ENCODE results near the gene CCNJL.

Gene CCNJL

GRCh38 chr5:160357861-160358411 lies 45.6 kb upstream of the CCNJL start:
- CTCF ChIA-PET = interaction anchor here (0.6 to 1.6 kb wide), 3 partner anchors 33 to 188 kb away, joined by 3 to 5 read pairs (median 3); no protein-coding TSS in a partner anchor
- POLR2A ChIA-PET (ENCODE audit: low non-redundant PET) = no interaction called here
- DNase-seq (ENCODE audit: low spot score) = no peak
- no peak for TF ChIP-seq CTCF (conservative IDR thresholded peaks at IDR 0.05; ENCODE audit: low read depth)
- no peak overlapping the region for H3K27ac ChIP-seq

GRCh38 chr5:160357394-160357793 lies 45.0 kb upstream of the CCNJL start:
- ChIA-PET CTCF (interaction anchor here (0.6 to 1.6 kb wide), 2 partner anchors 34 to 188 kb away, joined by 3 read pairs; no protein-coding TSS in a partner anchor), POLR2A (ENCODE audit: low non-redundant PET) (no interaction called here)
- H3K27ac ChIP-seq = no peak overlapping the region
- TF ChIP-seq CTCF (conservative IDR thresholded peaks at IDR 0.05; ENCODE audit: low read depth) = no peak
- DNase-seq (ENCODE audit: low spot score) = no peak

DNA sequence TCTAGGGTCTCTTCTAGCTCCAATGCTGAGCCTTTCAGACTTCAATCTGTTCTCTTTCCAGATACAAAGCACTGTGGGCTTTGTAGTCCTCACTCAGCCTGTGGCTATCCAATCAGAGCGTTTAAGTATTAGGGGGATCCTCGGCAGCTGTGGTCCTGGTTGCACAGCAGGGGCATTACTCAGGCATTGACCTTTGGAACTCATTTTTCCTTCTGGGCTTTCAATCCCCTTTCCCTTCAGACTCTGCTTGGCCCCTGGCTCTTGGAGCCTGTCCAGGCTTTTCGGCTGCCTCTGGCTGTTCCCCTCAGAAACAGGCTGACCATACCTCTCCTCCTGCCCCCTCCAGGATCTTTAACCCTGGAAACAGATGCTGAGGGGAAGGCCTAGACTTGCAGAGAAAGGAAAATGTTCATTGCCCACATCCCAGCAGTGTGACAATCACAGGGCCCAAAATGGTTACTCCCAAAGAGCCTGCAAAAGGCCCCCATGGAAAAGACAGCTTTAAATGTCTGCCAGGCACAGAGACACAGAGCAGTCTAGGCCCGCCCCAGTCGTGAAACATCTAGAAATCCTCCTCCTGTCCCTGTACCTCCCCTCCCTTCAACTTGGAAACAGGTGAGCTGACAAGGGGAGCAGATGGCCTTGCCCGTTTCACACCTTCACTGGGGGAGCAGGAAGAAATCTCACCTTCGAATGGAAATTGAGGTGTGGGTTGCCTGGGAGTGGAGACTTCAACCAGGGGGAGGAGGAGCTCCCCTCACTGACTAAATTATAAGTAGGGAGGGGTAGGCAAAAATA lies 44.4 kb upstream of the CCNJL start:
- H3K27ac ChIP-seq = no peak overlapping the region
- ChIA-PET CTCF (interaction anchor here (0.6 to 1.6 kb wide), 2 partner anchors 34 to 187 kb away, joined by 3 read pairs; no protein-coding TSS in a partner anchor), POLR2A (ENCODE audit: low non-redundant PET) (no interaction called here)
- TF ChIP-seq CTCF (conservative IDR thresholded peaks at IDR 0.05; ENCODE audit: low read depth) = no peak
- no peak for DNase-seq (ENCODE audit: low spot score)

- H3K27ac ChIP-seq = no peak overlapping the region
- CTCF ChIA-PET = no interaction called here
- POLR2A ChIA-PET (ENCODE audit: low non-redundant PET) = no interaction called here
- TF ChIP-seq CTCF (conservative IDR thresholded peaks at IDR 0.05; ENCODE audit: low read depth) = no peak
- DNase-seq (ENCODE audit: low spot score) = no peak
These were observed 42.3 kb upstream of the CCNJL start for GRCh38 chr5:160354666-160355065.

DNA sequence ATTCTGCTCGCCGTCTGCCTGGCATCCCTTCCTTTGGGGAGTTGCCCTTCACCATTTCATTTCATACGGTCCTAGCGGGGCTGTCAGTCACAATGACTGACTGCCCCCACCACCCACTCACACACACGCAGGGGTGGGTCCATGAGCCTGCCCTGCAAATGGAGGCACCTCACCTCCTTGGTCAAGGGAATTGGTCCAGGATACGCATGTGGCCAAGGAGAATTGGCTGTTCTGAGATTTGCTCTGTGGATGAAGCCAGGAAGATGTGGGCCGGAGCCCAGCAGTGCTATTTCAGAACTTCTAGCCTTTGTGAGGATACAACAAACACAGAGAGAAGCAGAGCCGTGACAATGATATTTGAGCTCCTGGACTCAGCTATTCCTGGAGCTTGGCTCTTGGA lies 41.0 kb upstream of the CCNJL start:
- CTCF ChIA-PET = no interaction called here
- DNase-seq (ENCODE audit: low spot score) = no peak
- no peak overlapping the region for H3K27ac ChIP-seq
- no peak for TF ChIP-seq CTCF (conservative IDR thresholded peaks at IDR 0.05; ENCODE audit: low read depth)
- POLR2A ChIA-PET (ENCODE audit: low non-redundant PET) = no interaction called here

GRCh38 chr5:160352308-160352707 lies 39.9 kb upstream of the CCNJL start:
- no peak overlapping the region for H3K27ac ChIP-seq
- no peak for DNase-seq (ENCODE audit: low spot score)
- CTCF ChIA-PET = interaction anchor here (0.6 to 1.5 kb wide), 6 partner anchors 11 to 1919 kb away, joined by 3 read pairs; no protein-coding TSS in a partner anchor
- no peak for TF ChIP-seq CTCF (conservative IDR thresholded peaks at IDR 0.05; ENCODE audit: low read depth)
- POLR2A ChIA-PET (ENCODE audit: low non-redundant PET) = no interaction called here
